Vagina (tissue), 2 donors: ENCODE data around the gene KCNIP4.

ENCODE experiments used
- CTCF ChIP-seq, 3 experiments: fragments of 450-650 bp in 2 of 3; fragments of 200-600 bp in 1 of 3; sonication (generic) in 1 of 3; IDR thresholded peaks; one replicate each; pipeline ENCODE4 v1.5.1; 2017 to 2019; ENCODE audit warnings: antibody characterized with exemption in 3 of 3, mild to moderate bottlenecking in 2 of 3, moderate library complexity in 2 of 3
- POLR2A ChIP-seq, 2 donors: fragments of 450-650 bp; IDR thresholded peaks; one replicate each; pipeline ENCODE4 v1.6.1; 2017; ENCODE audit warnings: antibody characterized with exemption in 2 of 2, mild to moderate bottlenecking in 2 of 2, moderate library complexity in 2 of 2
- POLR2AphosphoS5 ChIP-seq, 2 donors: sonication (generic); formaldehyde crosslinking; IDR thresholded peaks; one replicate each; pipeline ENCODE4 v1.9.0; 2017; ENCODE audit warnings: antibody characterized with exemption in 2 of 2, mild to moderate bottlenecking in 2 of 2, low read depth in 1 of 2; ENCODE audit not compliant: insufficient read depth in 1 of 2

GRCh38 chr4:21826071-21826470 is 122.5 kb downstream of the KCNIP4 start:
- TF ChIP-seq POLR2A (IDR thresholded peaks at IDR 0.05) (no peak), POLR2AphosphoS5 (IDR thresholded peaks at IDR 0.05; ENCODE audit: insufficient read depth in 1 of 2, low read depth in 1 of 2) (no peak), CTCF (IDR thresholded peaks at IDR 0.05) (no peak)
